HG02981 (cell line): ENCODE data around the gene TAPBPL.
"Not testable (repeated sequence)": the region's sequence is repeated elsewhere in the genome, so short reads cannot be mapped to it uniquely, and the experiment has no call there.

Source experiments
- ATAC-seq: cut with Tn5 transposase; IDR thresholded peaks from one replicate; pipeline ENCODE4 v1.9.1; 2021; ENCODE audit warnings: mild to moderate bottlenecking, moderate library complexity; ENCODE audit not compliant: unreplicated experiment

Gene TAPBPL, protein sequence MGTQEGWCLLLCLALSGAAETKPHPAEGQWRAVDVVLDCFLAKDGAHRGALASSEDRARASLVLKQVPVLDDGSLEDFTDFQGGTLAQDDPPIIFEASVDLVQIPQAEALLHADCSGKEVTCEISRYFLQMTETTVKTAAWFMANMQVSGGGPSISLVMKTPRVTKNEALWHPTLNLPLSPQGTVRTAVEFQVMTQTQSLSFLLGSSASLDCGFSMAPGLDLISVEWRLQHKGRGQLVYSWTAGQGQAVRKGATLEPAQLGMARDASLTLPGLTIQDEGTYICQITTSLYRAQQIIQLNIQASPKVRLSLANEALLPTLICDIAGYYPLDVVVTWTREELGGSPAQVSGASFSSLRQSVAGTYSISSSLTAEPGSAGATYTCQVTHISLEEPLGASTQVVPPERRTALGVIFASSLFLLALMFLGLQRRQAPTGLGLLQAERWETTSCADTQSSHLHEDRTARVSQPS

DNA sequence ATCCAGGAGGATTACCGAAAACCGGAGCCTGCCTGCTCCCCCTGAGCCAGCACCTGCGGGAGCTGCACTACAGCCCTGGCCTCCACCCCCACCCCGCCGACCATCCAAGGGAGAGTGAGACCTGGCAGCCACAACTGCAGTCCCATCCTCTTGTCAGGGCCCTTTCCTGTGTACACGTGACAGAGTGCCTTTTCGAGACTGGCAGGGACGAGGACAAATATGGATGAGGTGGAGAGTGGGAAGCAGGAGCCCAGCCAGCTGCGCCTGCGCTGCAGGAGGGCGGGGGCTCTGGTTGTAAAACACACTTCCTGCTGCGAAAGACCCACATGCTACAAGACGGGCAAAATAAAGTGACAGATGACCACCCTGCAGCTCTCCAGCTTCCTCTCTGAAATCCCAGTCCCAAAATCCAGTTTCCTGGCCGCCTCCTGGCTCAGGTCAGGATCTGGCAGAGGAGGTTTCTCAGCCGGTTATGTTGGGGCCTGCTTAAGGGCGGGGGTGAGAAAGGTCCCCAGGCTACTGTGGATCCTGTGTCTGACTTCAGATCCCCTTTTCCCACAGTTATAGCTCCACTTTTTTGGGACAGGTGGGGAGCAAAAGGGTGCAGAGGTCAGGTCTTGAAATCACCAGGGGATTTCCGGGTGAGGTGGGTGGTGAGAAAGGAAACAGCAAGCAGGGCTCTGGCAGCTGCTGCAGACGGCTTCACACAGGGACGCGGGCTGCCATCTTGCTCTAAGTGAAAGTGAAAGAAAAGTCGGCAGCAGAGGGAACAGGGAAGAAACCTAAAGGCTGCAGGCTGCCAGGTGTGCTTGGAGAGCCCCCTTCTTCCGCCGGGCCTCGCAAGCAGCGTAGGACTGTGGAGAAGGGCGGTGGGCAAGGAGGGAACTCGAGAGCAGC is at the start of gene TAPBPL:
Gene TAPBPL, plus strand, starts transcription at position 695 of the 897 bp plus-strand sequence. CDS start 207 bp downstream, outside the sequence.
- peak; percentile 77 for ATAC-seq

DNA sequence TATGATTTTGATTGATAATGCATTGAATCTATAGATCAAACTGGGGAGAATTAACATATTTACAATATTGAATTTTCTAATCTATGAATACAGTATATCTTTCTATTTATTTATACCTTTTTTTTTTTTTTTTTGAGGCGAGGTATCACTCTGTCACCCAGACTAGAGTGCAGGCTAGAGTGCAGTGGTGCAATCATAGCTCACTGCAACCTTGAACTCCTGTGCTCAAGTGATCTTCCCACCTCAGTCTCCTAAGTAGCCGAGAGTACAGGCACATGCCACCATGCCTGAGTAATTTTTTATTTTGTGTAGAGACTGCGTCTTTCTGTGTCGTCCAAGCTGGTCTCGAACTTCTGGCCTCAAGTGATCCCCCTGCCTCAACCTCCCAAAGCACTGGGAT is 47.5 kb upstream of the TAPBPL start:
- ATAC-seq = no peak

DNA sequence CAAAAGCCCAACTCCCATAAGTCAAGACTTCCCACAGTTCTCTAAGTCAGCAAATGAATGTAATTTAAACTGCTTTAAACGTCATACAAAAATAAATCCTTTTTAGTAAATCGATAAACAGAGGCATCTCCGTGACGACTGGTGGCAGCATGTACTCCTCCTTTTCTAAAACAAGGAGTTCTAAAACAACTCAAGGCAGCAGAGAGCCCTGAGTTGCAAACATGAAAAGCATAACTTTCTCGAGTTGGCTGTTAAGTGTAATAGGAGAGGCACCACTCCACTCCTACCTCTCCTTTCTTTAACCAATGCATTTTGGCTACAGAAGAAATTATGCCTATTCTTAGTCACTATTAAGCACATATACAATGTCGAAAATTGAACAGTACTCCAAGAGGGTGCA is 45.9 kb upstream of the TAPBPL start:
- ATAC-seq = no peak

DNA sequence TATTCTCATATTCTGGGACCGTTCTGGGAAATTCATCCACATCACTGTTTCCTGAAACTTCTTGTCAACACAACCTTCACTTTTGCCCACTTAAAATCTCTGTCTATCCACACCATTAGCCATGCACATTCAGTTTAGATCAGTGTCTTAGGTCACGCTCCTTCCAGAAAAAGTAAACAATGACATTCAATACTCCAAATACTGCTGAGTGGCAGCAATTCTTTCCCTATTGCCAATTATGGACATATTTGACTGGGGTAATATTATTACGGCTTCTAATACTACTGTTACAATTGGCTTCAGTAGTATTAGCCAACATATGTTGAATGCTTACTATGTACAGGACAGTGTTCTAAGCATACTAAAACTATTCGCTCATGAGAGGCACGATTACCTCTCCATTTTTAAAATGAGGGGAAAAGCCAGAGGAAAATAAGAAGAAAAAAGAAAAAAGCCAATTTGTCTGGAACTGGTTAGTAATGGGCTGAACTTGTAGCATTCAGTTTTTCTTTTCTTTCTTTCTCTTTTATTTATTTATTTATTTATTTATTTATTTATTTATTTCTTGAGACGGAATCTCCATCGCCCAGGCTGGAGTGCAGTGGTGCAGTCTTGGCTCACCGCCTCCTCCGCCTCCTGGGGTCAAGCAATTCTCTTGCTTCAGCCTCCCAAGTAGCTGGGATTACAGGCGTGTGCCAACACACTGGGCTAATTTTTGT is 44.4 kb upstream of the TAPBPL start:
- ATAC-seq = no peak

DNA sequence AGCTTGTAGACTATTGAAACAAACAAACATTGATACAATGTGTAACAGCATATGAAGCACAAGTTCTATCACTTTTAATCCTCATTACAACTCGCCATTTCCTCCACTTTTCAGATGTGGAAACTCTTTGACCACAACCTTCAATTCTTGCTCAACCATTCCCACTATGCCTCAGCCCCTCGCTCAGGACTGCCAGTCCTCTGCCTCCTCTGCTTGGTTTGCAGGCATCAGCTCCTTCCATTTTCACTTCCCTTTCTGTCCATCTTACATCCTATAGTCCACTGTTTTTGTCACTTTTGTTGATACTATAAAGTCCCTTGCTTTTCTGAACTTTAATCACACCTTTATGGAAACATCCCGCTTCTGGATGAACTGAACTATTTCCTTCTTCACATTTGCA is 35.2 kb upstream of the TAPBPL start:
- ATAC-seq = no peak

DNA sequence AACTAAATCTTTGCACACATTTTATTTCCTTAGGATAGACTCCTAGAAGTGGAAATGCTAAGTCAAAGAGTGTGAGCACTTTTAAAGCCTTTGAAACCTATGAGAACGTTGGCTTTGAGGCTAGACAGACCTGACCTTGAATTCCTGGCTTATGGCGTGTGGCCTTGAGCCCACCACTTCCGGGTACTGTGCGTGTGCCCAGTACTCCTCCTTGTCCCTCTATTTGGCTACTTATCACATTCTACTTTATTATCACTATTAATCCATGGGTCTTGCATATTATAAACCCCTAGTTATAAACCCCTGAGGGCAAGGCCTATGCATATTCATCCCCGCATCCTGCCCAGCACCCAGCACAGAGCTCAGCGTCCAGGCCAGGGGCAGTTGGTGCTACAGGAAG is 33.0 kb upstream of the TAPBPL start:
- no peak for ATAC-seq

DNA sequence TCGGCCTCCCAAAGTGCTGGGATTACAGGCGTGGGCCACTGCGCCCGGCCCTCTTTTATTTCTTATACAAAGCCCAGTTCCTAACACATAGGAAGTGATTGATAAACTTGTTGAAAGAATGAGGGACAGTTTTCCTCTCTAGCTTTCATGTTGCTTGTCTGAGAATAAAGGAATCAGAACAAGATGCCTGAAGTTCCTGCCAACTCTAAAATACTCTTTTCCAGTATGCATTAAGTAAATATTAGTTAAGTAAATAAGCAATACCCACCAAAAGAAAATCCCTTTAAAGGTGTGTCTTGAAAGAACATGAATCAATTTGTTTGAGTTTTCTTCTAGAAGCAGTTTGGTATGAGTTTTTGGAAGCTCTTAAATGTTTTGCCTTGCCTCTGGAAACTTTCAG is 31.5 kb upstream of the TAPBPL start:
- no peak for ATAC-seq

DNA sequence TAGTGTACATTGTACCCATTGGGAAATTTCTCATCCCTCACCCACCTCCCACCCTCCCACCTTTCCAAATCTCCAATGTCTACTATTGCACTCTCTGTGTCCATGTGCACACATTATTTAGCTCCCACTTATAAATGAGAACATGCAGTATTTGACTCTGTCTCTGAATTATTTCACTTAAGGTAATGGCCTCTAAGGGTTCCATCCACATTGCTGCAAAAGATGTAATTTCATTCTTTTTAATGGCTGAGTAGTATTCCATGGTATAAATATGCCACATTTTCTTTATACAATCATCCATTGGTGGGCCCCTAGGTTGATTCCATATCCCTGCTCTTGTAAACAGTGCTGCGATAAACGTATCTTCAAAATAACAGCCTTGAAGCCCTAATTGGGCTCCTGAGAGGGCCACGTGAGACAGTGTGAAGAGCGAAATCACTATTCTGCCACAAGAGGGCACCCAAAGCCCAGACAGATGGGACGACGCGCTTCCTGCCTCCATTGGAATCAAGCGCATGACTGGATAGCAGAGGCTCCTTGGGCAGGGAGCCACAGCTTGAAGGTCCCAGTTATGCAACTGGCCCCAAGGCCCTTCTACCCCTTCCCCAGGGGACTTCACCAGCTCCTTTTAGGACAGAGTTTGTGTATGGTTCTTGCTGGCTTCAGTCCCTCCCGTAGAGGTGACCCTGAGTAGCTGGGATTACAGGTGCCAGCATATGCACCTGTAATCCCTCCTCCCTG is 28.4 kb upstream of the TAPBPL start:
- peak; percentile 51 for ATAC-seq

DNA sequence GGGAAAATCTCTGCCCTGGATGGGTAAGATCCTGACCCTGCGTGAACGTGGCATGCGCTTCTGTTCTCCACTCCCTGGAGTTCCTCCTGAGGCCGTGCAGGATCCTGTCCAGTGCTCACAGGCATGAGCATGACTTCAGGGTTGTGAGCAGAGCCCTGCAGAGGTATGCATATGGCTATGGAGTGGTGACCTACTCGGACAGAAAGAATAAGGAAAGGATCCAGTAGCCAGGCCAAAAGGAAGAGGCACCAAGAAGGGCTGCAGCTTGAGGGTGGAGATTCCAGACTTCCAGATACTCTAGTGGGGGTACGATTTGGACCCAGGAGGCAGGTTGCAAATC is 27.9 kb upstream of the TAPBPL start:
- no peak for ATAC-seq

DNA sequence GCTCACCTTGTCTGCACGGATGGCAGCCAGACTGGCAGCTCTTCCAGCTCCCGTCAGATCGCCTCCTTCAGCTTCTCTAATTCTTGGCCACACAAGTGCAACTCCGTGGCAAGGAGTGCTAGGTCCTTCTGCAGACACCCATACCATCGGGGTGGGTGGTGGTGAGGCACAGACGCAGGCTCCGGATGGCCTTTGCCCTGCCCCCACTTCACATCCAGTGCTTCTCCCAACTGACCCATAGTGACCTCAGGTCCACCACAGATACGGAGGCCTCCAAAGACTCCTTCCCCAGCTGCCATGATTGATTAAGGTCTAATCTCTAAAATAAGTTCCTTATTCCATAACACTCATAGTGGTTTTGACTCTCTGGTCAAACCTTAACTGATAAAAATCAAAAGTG is 27.0 kb upstream of the TAPBPL start:
- no peak for ATAC-seq

DNA sequence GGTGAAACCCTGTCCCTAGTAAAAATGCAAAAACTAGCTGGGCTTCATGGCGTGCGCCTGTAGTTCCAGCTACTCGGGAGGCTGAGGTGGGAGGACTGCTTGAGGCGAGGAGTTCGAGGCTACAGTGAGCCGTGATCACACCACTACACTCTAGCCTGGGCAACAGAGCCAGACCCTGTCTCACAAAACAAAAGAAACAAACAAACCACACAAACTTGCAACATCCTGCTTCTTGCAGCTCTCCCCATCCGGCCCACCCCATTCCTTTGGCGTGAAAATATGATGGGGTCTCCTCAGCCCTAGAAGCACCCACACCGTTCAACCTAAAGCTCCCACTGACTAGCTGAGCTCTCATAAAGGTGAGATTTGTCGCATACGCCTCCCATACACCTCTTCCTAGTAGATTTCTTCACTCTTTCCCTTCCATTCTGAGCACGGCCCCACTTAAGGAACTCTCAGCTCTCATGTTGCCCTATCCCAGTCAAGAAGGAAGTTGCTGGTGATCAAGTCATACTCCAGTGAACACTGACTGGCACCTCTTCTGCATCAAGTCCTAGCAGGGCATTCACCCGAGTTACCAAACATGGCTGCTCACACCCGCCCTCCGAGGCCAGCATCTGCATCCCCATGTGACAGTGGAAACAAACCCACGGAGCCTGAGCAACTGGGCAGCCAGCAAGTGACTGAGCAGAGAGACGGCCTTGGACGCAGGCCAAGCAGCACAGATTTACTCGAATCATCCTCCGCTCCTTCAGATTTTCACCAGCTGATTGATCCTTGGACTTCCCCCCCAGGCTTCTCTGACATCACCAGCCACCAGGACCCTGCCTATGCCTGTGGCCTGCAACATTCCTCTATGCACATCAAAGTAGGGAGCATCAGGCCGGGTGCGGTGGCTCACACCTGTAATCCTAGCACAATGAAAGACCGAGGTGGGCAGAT is 26.0 kb upstream of the TAPBPL start:
- ATAC-seq = no peak

DNA sequence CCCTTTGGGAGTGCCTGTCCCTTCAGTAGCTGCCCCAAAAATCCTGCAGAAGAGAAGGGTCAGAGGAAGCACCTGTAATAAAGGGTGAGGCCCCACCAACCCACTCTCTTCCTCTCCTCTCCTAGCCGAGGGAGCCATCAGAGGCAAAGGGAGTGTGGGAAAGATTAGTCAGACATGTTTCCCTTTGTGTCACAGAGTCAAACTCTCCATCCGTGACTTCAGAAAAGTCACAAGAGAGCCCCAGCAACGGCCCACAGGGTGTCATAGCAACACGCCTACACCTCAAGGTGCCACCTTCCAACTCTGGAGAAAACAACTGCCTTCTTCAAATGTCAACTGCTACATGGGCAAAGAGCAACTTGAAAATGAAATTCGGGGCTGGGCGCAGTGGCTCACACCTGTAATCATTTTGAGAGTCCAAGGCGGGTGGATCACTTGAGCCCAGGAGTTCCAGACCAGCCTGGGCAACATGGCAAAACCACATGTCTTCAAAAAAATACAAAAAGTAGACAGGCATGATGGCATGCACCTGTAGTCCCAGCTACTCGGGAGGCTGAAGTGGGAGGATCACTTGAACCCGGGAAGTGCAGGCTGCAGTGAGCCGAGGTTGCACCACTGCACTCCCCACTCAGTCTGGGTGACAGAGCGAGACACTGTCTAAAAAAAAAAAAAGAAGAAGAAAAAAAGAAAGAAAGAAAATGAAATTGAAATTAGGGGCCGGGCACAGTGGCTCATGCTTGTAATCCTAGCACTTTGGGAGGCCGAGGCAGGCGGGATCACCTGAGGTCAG is 24.8 kb upstream of the TAPBPL start:
- ATAC-seq = peak; percentile 68

DNA sequence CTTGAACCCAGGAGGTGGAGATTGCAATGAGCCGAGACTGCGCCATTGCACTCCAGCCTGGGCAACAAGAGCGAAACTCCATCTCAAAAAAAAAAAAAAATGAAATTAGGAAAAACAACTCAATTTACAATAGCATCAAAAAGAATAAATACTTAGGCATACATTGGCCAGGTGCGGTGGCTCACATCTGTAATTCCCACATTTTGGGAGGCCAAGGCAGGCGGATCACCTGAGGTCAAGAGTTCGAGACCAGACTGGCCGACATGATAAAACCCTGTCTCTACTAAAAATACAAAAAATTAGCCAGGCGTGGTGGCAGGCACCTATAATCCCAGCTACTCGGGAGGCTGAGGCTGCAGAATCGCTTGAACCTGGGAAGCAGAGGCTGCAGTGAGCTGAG is 24.0 kb upstream of the TAPBPL start:
- not testable (repeated sequence) for ATAC-seq

DNA sequence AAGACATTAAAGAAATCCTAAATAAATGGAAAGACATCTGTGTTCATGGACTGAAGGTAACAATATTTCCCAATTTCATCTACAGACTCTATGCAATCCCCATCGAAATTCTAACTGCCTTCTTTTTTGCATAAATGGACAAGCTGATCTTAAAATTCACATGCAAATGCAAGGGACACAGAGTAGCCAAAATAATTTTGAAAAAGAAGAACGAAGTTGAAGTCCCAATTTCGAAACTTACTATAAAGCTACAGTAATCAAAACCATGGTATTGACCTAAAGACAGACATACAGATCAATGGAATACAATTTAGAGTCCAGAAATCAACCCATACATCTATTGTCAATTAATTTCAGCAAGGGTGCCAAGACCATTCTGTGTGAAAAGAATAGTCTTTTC is 23.5 kb upstream of the TAPBPL start:
- ATAC-seq = no peak

DNA sequence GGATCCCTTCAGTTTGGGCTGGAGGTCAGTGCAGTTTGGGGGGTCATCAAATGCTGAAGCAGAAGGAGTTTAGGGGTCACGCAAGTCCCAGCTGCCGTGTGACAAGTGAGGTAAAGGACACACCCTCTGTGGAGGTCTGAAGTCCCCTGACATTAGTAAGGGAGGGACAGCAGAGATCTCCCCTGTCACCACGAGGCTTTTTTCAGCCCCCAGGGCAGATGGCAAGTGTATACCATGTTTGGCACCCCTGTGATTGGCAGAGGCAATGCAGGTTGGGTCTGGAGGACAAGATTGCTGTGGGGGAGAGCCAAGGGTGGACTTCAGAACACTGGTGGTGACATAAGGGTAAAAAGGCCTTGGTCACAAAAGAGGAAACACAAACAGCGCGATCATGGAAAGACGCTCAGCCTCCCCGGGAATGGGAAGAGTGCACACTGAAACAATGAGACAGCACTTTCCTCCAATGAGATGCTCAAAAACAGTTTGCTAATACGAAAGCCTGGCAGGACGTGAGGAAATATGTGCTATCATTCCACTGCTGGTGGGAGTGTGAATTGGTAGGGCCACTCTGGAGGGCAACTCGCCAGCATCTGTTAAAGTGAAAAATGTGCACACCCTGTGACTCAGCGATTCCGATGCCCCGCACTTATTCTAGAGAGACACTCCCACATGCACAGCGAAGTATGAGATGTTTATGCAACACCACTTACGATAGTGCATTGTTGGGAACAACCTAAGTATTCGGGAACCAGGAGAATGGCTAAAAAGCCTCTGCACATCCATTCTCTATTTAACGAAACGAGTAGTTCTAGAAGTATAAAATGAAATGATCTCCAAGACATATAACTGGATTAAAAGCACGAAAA is 21.5 kb upstream of the TAPBPL start:
- no peak for ATAC-seq

DNA sequence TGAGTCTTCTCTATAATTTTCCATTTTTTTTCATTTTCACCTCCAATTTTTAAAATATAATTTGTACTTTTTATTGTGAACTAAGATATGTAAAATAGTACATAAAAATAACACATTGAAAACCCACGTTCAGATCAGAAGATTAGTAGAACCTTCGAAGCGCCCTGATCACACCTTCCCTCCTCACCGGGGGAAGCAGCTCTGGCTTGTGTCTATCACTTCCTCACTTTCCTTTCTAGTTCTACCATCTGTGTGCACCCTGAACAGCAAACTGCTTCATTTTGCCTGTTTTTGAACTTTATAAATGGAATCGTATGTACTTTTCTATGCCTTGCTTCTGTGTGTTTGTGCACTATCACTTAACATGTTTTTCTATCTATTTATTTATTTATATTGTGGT is 18.9 kb upstream of the TAPBPL start:
- no peak for ATAC-seq

DNA sequence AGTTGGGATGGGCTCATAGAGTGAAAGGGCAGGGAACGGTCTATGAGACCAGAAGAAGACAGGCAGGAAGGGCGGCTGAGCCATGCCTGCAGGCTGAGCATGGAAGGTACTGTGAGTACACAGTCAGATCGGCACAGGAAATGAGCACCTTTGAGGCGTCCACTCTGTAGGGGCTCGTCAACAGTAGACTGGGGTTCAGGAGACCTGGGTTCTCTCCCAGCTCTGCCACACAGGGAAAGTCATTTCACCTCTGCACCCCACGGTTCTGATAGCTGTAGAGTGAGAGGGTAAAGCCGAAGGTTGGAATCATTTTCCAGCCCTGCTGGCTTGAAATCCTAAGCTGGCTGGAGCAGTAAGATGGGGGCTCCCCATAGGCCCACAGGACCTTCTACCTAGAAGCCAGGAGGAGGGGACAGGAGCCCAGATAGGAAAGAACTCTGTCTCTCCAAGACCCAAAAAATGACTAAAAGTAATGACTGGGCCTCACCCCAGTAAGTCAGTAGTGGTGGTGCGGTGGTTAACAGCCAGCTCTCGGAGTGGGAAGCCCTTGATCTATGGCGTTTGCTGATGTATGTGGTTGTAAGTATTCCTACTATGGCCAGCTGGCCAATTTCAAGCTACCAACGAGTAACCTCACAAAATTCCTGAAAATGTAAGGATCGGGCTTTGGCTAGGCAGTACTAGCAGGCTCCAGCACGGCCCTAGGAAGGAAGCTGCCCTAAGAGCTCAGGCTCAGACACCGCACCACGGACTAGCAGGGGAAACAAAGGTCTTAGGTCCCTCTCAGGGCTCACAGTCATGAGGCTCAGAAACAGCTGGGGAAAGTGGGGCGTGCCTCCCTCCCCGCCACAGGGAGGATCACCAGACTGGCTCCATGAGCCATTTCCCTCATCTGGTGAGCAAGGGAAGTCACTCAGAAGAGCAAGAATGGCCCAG is 17.4 kb upstream of the TAPBPL start:
- no peak for ATAC-seq
